Measurements from ENCODE around the gene TOX3.

- no peak for TF ChIP-seq ZBTB33 (IDR thresholded peaks at IDR 0.05)
- TF ChIP-seq CTCF (IDR thresholded peaks at IDR 0.05; ENCODE audit: low read depth, low read length, missing input control) = no peak
- TF ChIP-seq MAX (IDR thresholded peaks at IDR 0.05) = no peak
- no peak for TF ChIP-seq ATF3 (IDR thresholded peaks at IDR 0.05)
- TF ChIP-seq YY1 (IDR thresholded peaks at IDR 0.05) = no peak
- TF ChIP-seq REST (IDR thresholded peaks at IDR 0.05) = no peak
These were observed 6.0 kb downstream of the TOX3 start for GRCh38 chr16:52540910-52541309.

Measured in liver (tissue), 3 donors.